ENCODE results near the gene PPP1R27. TPM values are rescaled to one million over a fixed set of nuclear protein-coding genes. Genes with fewer than 3 reads are reported as not detected.

The PPP1R27 gene
- total and polyA plus RNA-seq, 9 of the 15 experiments (the other 6 are each of a cell fraction or from before 2014, with no cell fraction given) = 0.29 to 6.9 (median 1.5) TPM; not detected in 2

GRCh38 chr17:81867170-81867990, 32.5 kb upstream of the PPP1R27 start (continued):
- TF ChIP-seq TOE1 (IDR thresholded peaks at IDR 0.05; ENCODE audit: borderline replicate concordance) (0 out of 2 replicates have a peak, but pooled peaks have one; percentile 4), TOE1 (CRISPR knock-in tag; IDR thresholded peaks at IDR 0.05; ENCODE audit: borderline replicate concordance, low read depth) (no peak), NR2F6 (CRISPR knock-in tag; IDR thresholded peaks at IDR 0.05) (no peak), CREB3L1 (IDR thresholded peaks at IDR 0.05; ENCODE audit: borderline replicate concordance, low read depth) (no peak), PHB2 (IDR thresholded peaks at IDR 0.05; ENCODE audit: low read depth) (no peak), GTF2A2 (tag; IDR thresholded peaks at IDR 0.05) (no peak), RHOXF2B (CRISPR knock-in tag; conservative IDR thresholded peaks at IDR 0.05) (peak; percentile 65; the same call in 1 of the 2 replicates), ZNF398 (CRISPR knock-in tag; IDR thresholded peaks at IDR 0.05) (no peak), ELK1 (CRISPR knock-in tag; IDR thresholded peaks at IDR 0.05) (no peak), CHD7 (IDR thresholded peaks at IDR 0.05; ENCODE audit: low read depth, low read length) (peak; percentile 0)
